GM18498 (cell line): Measurements from ENCODE around the gene SEMA6A.

ENCODE experiments used
- ATAC-seq: cut with Tn5 transposase; IDR thresholded peaks from one replicate; pipeline ENCODE4 v1.9.1; 2021; ENCODE audit warnings: mild to moderate bottlenecking, moderate library complexity; ENCODE audit not compliant: unreplicated experiment

Gene SEMA6A

GRCh38 chr5:116466727-116467464 is 107.7 kb downstream of the SEMA6A start:
- no peak for ATAC-seq

DNA sequence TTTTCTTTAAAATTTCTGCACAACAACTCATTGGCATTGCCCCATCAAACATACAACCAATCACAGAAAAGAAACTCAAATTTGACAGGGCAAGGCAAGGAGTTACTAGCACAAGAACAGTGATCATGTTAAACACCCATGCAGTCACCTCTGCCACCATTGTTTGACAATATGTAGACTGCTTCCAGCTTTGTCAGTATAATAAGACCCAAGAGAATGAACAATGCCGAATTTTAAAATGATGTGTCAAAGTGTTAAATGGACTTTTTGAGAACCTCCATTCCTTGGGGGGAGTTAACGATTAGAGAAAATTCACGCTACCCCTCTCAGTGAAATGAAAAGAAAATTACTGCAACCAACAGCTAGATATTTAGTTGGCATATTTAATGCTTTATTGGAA is 109.2 kb downstream of the SEMA6A start:
- no peak for ATAC-seq

DNA sequence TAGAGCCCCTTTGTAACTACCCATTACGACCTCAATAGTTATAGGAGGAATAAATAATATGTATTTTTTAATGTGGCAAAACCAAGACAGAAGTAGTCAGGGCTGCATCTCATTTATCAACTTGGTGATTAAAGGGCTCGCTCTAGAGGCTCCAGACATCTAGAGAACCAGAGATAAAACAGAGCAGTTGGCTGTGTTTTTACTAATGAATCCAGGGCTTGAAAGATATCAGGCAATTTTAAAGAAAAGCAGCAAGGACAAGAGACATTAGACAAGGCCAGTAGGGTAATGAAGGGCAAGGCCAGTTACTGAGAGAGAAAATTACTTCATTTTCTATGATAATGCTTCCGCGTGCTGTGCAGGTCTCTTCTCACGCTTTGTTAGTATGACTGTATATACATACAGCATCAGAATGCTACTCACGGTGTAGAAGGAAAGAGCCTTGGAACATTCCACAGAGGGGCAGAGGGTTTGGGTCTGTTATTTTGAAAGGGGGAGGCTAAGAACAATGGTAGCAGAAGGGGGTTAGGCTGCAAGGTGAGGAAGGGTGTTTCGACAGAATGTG is 110.4 kb downstream of the SEMA6A start:
- ATAC-seq: no peak

- no peak for ATAC-seq
Observed at GRCh38 chr5:116462500-116462899, 112.1 kb downstream of the SEMA6A start.

- no peak for ATAC-seq
Observed at GRCh38 chr5:116459301-116459700, 115.3 kb downstream of the SEMA6A start.

- ATAC-seq: no peak
Observed at GRCh38 chr5:116457062-116457461, 117.6 kb downstream of the SEMA6A start.

GRCh38 chr5:116456036-116456435 is 118.6 kb downstream of the SEMA6A start:
- ATAC-seq: no peak

- ATAC-seq: no peak
Observed at GRCh38 chr5:116455061-116455460, 119.6 kb downstream of the SEMA6A start.

DNA sequence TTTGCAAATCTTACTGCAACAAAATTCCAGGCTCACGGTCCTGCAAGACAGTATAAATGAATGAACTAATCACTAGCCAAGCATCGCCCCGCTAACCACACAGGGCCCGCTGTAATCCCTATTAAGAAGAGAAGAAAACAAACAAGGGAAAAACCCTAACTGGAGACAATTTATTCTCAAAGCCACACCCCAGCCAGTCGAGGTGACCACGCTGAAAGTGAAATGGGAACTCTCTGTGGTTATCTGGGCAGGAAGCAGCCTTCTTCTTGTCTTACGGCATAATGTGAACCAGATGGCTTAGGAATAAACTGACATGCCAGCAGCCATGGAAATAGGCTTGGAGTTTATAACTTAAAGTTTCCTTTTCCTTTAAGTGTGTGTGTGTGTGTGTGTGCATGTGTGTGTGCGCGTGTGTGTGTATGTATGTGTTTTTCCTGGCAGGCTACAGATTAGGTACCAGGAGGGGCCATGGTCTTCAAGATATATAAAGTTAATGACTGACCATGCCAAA is 120.2 kb downstream of the SEMA6A start:
- ATAC-seq: peak; percentile 99

- ATAC-seq: peak; percentile 6
Observed at GRCh38 chr5:116453988-116454411, 120.6 kb downstream of the SEMA6A start.

- no peak for ATAC-seq
Observed at GRCh38 chr5:116452774-116453368, 121.8 kb downstream of the SEMA6A start.

- no peak for ATAC-seq
Observed at GRCh38 chr5:116451905-116452450, 122.6 kb downstream of the SEMA6A start.

DNA sequence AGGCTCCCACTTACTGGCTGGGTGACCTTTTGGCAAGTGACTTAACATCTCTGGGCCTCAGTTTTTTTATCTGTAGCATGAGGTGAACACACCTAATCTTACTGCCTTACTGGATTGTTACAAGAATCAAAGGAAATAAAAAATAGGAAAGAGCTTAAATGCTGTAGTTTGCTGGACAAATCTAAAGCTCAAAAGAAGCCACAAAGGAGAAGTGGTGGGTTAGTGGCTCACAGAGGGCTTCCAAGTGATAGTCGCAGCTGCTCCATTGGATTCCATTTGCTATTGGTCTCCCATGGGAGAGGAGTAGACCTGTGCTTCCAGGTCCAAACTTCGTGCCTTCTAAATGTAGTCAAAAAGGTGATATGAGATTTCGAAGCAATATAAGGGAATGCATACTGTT is 123.6 kb downstream of the SEMA6A start:
- no peak for ATAC-seq

- no peak for ATAC-seq
Observed at GRCh38 chr5:116449458-116449857, 125.2 kb downstream of the SEMA6A start.

- no peak for ATAC-seq
Observed at GRCh38 chr5:116448870-116449427, 125.7 kb downstream of the SEMA6A start.

DNA sequence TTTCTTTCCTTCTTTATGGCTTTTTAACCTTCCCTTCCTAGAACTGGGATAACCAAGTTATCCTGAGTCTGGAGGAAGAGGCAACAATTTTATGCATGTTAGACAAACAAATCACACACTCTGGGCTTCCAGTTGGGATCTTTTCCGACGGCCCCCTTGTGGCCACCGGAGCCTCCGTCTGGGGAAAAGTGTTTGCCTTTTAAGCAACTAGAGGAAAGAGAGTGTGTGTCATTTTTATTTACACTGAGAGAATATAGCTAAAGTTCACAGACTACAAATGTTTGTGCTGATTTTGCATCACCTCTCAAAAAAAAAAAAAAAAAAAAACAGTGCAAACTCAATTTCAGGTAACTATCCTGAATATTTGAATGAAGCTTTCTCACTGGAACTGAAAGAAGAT is 126.2 kb downstream of the SEMA6A start:
- ATAC-seq: no peak

DNA sequence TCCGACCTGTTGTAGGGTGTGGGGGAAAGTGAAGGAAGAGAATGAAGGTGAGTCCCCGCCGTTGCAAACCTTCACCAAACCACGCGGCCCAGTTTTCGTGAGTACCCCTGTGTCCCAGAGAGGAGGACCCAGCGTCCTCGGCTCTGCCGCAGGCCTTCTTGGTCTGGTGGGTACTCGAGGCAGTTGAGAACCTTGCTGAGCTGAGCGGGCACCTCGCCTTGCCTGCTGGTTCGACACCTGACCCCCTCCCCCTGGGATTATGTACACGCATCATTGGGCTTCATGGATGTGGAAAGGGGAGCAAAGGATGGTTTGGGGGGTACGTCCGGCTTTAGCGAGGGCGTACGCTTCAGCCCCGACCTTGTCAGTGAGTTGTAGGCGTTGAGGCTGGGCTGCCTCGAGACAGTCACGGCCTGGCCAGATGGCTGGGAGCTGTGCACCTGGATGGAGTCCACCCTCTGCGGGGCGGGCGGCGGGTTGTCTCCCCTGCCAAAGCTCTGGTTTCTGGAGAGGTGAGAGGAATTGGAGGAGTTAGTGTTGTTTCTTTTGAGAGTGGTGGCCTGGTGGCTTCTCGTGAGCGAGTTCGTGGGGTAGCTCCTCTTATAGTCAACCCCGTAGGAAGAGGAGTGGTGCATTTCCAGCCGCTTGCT is 128.1 kb downstream of the SEMA6A start:
- ATAC-seq: no peak

DNA sequence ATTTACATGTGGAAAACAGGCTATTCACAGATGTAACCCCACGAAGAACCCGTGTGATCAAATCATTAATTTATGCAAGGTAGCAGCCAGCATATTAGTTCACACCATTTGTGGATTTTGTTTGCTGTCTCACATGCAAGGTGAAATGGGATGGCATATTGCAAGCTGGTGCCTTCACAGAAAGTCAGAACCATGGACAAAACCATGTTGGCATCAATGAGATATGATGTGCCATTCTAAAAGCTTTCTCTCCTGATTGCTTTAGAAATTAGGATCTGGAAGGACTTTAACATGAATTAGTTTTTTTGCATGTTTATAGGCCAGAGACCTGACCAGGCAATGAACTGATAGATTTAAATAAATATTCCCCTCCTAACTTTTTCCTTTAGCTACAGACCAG is 129.3 kb downstream of the SEMA6A start:
- ATAC-seq: no peak

DNA sequence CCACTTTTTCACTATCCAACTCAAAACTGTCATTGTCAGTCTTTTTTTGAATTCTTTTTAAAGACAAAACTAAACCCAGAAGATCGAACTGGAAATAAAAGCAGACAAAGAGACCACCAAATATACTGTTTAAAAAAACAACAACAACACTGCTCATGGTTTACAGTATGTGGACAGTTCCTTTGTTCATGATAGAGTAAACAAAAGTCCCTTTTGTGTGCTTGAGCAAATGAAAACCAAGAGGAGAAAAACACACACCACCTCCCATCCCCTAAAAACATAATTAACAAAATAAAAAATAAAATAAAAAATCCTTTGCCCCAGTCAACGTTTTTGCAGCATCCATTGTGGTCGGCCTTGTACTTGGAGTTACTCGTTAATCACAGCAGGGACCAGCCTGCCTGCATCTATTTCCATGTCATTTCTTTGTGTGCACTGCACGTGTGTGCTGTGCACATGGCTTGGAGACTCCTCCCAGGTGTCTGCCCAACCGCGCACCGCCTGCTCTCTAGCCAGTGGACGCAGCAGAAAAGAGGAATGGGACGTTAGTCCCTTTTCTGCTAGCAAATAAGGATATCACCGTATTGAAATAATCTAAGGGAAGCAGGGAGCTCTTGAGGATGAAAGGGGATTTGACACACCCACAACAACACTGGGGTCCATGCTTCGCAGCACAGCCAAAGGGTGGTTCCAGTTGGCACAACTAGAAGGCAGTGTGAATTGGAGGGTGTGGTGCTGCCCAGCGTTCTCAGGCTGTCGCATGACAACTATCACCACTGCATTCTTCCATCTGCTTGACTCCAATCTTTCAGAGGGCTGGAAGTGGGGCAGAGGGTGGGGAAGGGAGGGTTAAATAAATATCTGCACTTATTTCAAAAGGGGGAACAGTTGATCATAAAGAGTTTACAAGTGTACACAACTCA is 130.0 kb downstream of the SEMA6A start:
- no peak for ATAC-seq
